GM19452 (cell line): ENCODE measurements around the gene CEBPA.

Source experiments
- ATAC-seq: cut with Tn5 transposase; IDR thresholded peaks from one replicate; pipeline ENCODE4 v1.9.1; 2021; ENCODE audit not compliant: unreplicated experiment

Gene CEBPA

DNA sequence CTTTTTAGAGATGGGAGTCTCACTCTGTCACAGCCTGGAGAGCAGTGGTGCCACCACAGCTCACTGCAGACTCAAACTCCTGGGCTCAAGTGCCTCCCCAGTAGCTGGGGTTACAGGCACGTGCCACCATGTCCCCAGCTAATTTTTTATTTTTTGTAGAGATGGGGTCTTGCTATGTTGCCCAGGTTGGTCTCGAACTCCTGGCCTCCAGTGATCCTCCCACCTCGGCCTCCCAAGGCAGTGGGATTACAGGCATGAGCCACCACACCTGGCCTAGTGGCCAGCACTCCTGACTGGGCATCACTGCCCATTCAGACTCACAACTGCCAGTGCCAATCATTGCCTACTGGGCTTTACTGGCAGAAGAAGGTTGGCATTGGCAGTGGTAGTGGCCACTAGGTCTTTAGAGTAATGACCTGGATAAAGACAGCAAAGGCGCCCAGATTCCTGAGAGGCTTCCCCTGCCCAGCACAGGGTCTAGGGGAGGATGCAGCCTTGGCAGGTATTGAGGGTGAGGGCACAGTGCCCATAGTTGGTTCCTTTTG lies 49.8 kb downstream of the CEBPA start:
- ATAC-seq = no peak

DNA sequence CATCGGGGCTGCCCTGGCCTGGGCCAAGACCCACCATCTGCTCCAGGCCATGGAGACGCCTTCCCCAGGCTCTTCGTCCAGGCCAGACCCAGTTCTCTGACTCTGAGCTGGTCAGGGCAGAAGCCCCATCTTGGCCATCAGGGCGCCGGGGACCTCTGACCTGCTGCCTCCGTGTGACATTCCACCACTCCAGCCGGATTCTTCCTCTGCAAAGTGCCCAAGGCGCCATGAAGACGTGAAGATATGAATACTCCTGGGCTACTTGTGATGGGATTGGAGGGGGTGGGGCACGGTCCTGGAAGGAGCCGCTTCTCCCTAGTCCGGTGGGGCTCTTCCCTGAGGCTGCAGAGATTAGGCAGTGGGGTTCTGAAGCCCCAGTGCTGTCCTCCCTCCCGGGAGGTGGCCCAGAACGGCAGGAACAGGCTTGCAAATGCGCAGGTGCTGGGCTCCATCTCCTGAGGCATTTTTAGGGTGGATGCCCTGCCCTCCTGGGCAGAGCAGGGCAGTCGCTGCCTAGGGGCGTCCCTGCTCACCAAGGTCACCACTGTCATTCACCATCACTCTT lies 50.7 kb downstream of the CEBPA start:
- no peak for ATAC-seq

DNA sequence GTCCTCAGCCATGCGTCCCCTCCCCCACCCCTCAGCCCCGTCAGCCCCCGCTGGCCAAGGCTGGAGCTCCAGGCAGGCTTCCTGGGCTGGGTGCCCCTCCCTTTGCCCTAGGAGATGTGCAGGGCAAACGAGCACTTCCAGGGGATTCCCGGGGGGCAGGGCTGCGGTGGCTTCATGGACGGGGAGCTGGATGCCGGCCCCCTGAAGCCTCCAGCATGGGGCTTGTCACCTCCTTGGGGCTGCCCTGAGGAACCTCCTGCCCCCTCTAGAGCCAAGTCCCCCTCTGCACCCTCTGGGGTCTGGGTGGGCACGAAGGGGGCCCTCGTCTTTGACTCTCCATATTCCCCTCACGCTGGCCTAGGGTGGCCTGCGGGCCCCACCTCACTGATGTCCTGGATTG lies 51.3 kb downstream of the CEBPA start:
- no peak for ATAC-seq

DNA sequence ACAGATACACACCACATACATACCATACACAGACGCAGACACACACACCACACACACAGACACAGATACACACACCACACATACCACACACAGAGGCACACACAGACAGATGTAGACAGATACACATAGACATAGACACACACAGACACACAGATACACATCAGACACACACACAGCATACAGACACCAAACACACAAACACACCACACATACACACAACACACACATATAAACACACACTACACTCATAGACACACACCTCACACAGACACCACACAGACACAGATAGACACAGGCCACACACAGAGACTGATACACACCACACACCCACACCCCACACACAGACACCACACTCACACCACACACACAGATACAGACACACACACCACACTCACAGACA lies 51.8 kb downstream of the CEBPA start:
- ATAC-seq = no peak
